Neural progenitor cell (in vitro differentiated cells): ENCODE measurements around the gene NETO2. TPM values are rescaled to one million over a fixed set of nuclear protein-coding genes. Genes with fewer than 3 reads are reported as not detected.
"Not testable (repeated sequence)": the region's sequence is repeated elsewhere in the genome, so short reads cannot be mapped to it uniquely, and the experiment has no call there.

ENCODE experiments used
- DNase-seq: peaks from one replicate; pipeline ENCODE4 v3.0.0-alpha.2; 2016; ENCODE audit warnings: low spot score
- H2AFZ ChIP-seq: fragments of 200-600 bp; sonication (generic); replicated peaks from 2 replicates; pipeline ENCODE4 v1.6.1; 2016; ENCODE audit warnings: antibody characterized with exemption
- H3F3A ChIP-seq: fragments of 200-600 bp; sonication (generic); 2 replicates; pipeline ENCODE4 v1.6.1; 2016; ENCODE audit warnings: antibody characterized with exemption, low read depth
- H3K27ac ChIP-seq: fragments of 200-600 bp; sonication (generic); 2 replicates; pipeline ENCODE4 v1.5.1; 2016; ENCODE audit warnings: mild to moderate bottlenecking
- H3K27me3 ChIP-seq: fragments of 200-600 bp; sonication (generic); 2 replicates; pipeline ENCODE4 v1.6.1; 2016; ENCODE audit warnings: mild to moderate bottlenecking, moderate library complexity
- H3K36me3 ChIP-seq: fragments of 200-600 bp; sonication (generic); 2 replicates; pipeline ENCODE4 v1.5.1; 2016
- H3K4me1 ChIP-seq: fragments of 200-600 bp; sonication (generic); 2 replicates; pipeline ENCODE4 v1.6.1; 2016; ENCODE audit warnings: mixed run types
- H3K4me2 ChIP-seq: fragments of 200-600 bp; sonication (generic); 2 replicates; pipeline ENCODE4 v1.6.1; 2016
- H3K4me3 ChIP-seq: fragments of 200-600 bp; sonication (generic); 2 replicates; pipeline ENCODE4 v1.5.1; 2016
- H3K79me2 ChIP-seq: fragments of 200-600 bp; sonication (generic); 2 replicates; pipeline ENCODE4 v1.6.1; 2016; ENCODE audit warnings: low read depth
- H3K9ac ChIP-seq: fragments of 200-600 bp; sonication (generic); 2 replicates; pipeline ENCODE4 v1.6.1; 2016
- H3K9me3 ChIP-seq: fragments of 200-600 bp; sonication (generic); 2 replicates; pipeline ENCODE4 v1.5.1; 2016; ENCODE audit warnings: low read depth
- H4K20me1 ChIP-seq: fragments of 200-600 bp; sonication (generic); 2 replicates; pipeline ENCODE4 v1.6.1; 2016; ENCODE audit warnings: low read depth
- H3K27ac Mint-ChIP-seq: 3 replicates; pipeline ENCODE4 v1.8.0; 2021; ENCODE audit warnings: mixed read lengths
- H3K27me3 Mint-ChIP-seq: 2 replicates; pipeline ENCODE4 v1.8.0; 2022; ENCODE audit warnings: low read depth, mild to moderate bottlenecking, inconsistent platforms, moderate library complexity, mixed read lengths; ENCODE audit not compliant: insufficient read depth
- H3K36me3 Mint-ChIP-seq: 3 replicates; pipeline ENCODE4 v1.8.0; 2021; ENCODE audit warnings: mixed read lengths
- H3K4me1 Mint-ChIP-seq: 3 replicates; pipeline ENCODE4 v1.8.0; 2021; ENCODE audit warnings: mixed read lengths
- H3K4me3 Mint-ChIP-seq: 3 replicates; pipeline ENCODE4 v1.8.0; 2021; ENCODE audit warnings: mild to moderate bottlenecking, moderate library complexity, mixed read lengths
- H3K9me3 Mint-ChIP-seq: 3 replicates; pipeline ENCODE4 v1.8.0; 2020; ENCODE audit warnings: mixed read lengths
- EZH2 ChIP-seq: fragments of 200-600 bp; sonication (generic); IDR thresholded peaks from 2 replicates; pipeline ENCODE4 v1.6.1; 2017; ENCODE audit warnings: antibody characterized with exemption, mild to moderate bottlenecking, moderate library complexity
- EZH2phosphoT487 ChIP-seq: fragments of 200-600 bp; sonication (generic); IDR thresholded peaks from 2 replicates; pipeline ENCODE4 v1.6.1; 2017; ENCODE audit warnings: antibody characterized with exemption
- total RNA-seq: library from RNA; depleted of rRNA; stranded (reverse); fragments of >200 nt; gene quantifications from 2 replicates; pipeline ENCODE4 v1.2.3, GENCODE V29; 2015; ENCODE audit warnings: low replicate concordance
- TF ChIP-seq, protein P1 (sequence below): fragments of 200-600 bp; sonication (generic); IDR thresholded peaks from 2 replicates; pipeline ENCODE4 v1.5.1; 2017; ENCODE audit warnings: antibody characterized with exemption, mild to moderate bottlenecking

Gene NETO2
- total RNA-seq, 1 donor from 2014 or later, result 32.0 TPM

DNA sequence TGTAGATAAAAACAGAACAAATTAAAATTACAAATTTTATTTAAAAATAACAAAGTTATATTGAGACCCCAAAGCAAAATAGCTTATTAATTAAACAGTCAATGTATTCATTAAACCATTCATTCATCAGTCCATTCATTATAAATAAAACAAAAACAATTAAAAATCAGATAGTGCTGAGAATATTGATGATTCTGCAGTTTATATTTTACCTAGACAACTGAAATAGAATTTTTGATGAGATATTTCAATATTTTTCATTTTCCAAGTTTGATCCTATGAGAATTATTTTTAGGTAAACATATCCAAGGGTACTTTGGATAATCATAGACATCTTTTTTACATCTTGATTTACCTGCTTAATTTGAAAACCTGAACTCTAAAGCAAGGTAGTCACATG lies 15.2 kb upstream of the NETO2 start:
- H3K36me3 ChIP-seq, result no peaks in the 10 kb centered on the region
- Mint-ChIP-seq H3K27me3 (no peaks in the 10 kb centered on the region), H3K9me3 (no peaks in the 10 kb centered on the region), H3K27ac (no peak overlapping the region), H3K4me3 (no peak overlapping the region), H3K36me3 (peaks cover 5% of the 10 kb centered on the region), H3K4me1 (no peaks in the 10 kb centered on the region)
- H4K20me1 ChIP-seq, result no peaks in the 10 kb centered on the region
- H3F3A ChIP-seq, result no peaks in the 10 kb centered on the region
- no peaks in the 10 kb centered on the region for H3K27me3 ChIP-seq
- no peaks in the 10 kb centered on the region for H3K79me2 ChIP-seq
- DNase-seq, result no peak
- H3K9ac ChIP-seq, result no peak overlapping the region
- H3K9me3 ChIP-seq, result no peaks in the 10 kb centered on the region
- H2AFZ ChIP-seq, result no peak overlapping the region
- TF ChIP-seq, protein P1, sequence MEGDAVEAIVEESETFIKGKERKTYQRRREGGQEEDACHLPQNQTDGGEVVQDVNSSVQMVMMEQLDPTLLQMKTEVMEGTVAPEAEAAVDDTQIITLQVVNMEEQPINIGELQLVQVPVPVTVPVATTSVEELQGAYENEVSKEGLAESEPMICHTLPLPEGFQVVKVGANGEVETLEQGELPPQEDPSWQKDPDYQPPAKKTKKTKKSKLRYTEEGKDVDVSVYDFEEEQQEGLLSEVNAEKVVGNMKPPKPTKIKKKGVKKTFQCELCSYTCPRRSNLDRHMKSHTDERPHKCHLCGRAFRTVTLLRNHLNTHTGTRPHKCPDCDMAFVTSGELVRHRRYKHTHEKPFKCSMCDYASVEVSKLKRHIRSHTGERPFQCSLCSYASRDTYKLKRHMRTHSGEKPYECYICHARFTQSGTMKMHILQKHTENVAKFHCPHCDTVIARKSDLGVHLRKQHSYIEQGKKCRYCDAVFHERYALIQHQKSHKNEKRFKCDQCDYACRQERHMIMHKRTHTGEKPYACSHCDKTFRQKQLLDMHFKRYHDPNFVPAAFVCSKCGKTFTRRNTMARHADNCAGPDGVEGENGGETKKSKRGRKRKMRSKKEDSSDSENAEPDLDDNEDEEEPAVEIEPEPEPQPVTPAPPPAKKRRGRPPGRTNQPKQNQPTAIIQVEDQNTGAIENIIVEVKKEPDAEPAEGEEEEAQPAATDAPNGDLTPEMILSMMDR, result no peak
- TF ChIP-seq EZH2 (no peak), EZH2phosphoT487 (no peak)
- H3K4me1 ChIP-seq, result no peaks in the 10 kb centered on the region
- no peak overlapping the region for H3K27ac ChIP-seq
- H3K4me3 ChIP-seq, result no peak overlapping the region
- no peak overlapping the region for H3K4me2 ChIP-seq

DNA sequence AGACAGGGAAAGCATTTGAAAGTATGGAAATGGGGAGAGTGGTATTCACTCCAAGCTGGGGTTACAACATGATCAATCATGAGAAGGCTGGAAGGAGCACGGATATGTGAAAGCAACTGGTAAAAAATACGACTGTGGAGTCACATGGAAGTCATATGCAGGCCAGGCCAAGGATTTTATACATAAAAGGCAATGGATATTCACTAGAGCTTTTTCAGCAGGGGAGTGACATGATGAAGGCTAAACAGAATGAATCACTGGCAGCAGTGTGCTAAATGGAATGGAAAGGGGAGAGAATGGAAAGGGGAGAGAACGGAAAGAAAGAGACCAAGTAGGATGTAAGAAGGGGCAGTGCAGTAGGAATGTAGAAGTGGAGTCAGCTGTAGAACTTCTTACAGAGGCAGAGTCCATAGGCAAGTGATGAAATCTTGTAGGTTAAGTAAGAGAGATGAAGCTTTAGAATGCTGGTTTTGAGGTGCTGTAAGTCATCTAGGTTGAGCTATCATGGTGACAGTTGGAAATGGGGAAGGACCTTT lies 13.0 kb upstream of the NETO2 start:
- Mint-ChIP-seq H3K4me1 (no peaks in the 10 kb centered on the region), H3K27me3 (no peaks in the 10 kb centered on the region), H3K9me3 (peaks cover 3% of the 10 kb centered on the region), H3K4me3 (no peak overlapping the region), H3K27ac (no peak overlapping the region), H3K36me3 (peaks cover 18% of the 10 kb centered on the region)
- H3K4me1 ChIP-seq, result no peaks in the 10 kb centered on the region
- H2AFZ ChIP-seq, result no peak overlapping the region
- no peak for DNase-seq
- no peaks in the 10 kb centered on the region for H4K20me1 ChIP-seq
- no peaks in the 10 kb centered on the region for H3K79me2 ChIP-seq
- H3K36me3 ChIP-seq, result peaks cover 7% of the 10 kb centered on the region
- no peak overlapping the region for H3K9ac ChIP-seq
- H3K27ac ChIP-seq, result no peak overlapping the region
- no peaks in the 10 kb centered on the region for H3K27me3 ChIP-seq
- H3K4me2 ChIP-seq, result no peak overlapping the region
- no peaks in the 10 kb centered on the region for H3K9me3 ChIP-seq
- TF ChIP-seq EZH2 (no peak), EZH2phosphoT487 (no peak)
- TF ChIP-seq, protein P1, result no peak
- no peak overlapping the region for H3K4me3 ChIP-seq
- no peaks in the 10 kb centered on the region for H3F3A ChIP-seq

DNA sequence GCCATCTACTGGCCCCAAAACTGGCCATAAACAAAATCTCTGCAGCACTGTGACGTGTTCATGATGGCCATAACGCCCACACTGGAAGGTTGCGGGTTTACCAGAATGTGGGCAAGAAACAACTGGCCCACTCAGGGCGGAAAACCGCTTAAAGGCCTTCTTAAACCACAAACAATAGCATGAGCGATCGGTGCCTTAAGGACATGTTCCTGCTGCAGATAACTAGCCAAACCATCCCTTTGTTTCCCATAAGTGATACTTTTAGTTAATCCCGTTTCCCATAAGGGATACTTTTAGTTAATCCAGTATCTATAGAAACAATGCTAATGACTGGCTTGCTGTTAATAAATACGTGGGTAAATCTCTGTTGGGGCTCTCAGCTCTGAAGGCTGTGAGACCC lies 8.8 kb upstream of the NETO2 start:
- not testable (repeated sequence) for H3K27ac ChIP-seq, H3K4me2 ChIP-seq, DNase-seq, H3K9ac ChIP-seq, H3K27me3 Mint-ChIP-seq, H3K27ac Mint-ChIP-seq, H2AFZ ChIP-seq, H3K4me1 ChIP-seq, H3K79me2 ChIP-seq, H3K9me3 ChIP-seq, H3K4me3 Mint-ChIP-seq, H4K20me1 ChIP-seq, H3K9me3 Mint-ChIP-seq, H3K4me1 Mint-ChIP-seq, H3K36me3 ChIP-seq, H3K4me3 ChIP-seq, H3K27me3 ChIP-seq, H3F3A ChIP-seq
- peaks cover 24% of the 10 kb centered on the region for H3K36me3 Mint-ChIP-seq

DNA sequence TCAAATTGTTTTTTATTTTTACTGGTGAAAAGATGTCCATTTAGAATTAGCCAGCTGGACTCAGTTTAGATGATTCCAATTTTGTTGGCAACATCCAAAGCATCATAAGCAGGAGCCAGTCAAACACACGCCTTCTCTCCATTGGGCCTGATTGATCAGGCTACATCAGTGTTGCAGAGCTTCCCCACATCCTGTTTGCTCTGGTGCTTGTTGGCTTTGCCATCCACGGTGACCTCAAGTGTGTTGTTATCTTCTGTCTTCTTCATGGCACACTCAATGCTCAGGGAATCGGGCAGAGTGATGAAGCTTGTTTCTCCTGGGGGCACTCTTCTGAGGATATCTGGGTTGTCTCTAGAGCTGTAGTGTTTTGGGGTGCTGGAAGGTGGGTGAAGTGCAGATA lies 6.3 kb upstream of the NETO2 start:
- DNase-seq, result no peak

More for the DNA sequence above, 6.3 kb upstream of the NETO2 start:
- Histone ChIP-seq H3K4me1 (no peaks in the 10 kb centered on the region), H3K4me3 (no peak overlapping the region), H2AFZ (no peak overlapping the region), H3F3A (no peaks in the 10 kb centered on the region), H3K4me2 (no peak overlapping the region), H3K27me3 (peaks cover 14% of the 10 kb centered on the region), H3K79me2 (no peaks in the 10 kb centered on the region), H3K27ac (no peak overlapping the region), H4K20me1 (no peaks in the 10 kb centered on the region), H3K9me3 (peaks cover 3% of the 10 kb centered on the region), H3K9ac (no peak overlapping the region), H3K36me3 (peaks cover 7% of the 10 kb centered on the region)
- no peak overlapping the region for H3K27ac Mint-ChIP-seq
- H3K36me3 Mint-ChIP-seq, result peaks cover 19% of the 10 kb centered on the region
- H3K27me3 Mint-ChIP-seq, result no peaks in the 10 kb centered on the region
- TF ChIP-seq EZH2 (no peak), EZH2phosphoT487 (no peak)
- TF ChIP-seq, protein P1, result no peak
- peaks cover 3% of the 10 kb centered on the region for H3K9me3 Mint-ChIP-seq
- H3K4me3 Mint-ChIP-seq, result no peak overlapping the region
- no peaks in the 10 kb centered on the region for H3K4me1 Mint-ChIP-seq
